ENCODE results near the gene ASIC4.

ASIC4 gene

DNA sequence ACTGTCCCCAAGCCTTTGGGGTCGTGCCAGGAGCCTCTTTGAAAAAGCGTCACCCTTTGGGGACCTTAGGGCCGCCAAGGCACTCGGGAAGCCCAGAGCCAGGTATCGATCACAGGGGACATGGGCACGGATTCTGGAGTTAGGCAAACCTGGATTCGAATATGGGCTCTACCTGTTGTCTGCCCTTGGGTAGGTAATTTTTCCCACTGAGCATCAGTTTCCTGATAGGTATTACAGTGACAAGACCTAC lies 38.8 kb downstream of the ASIC4 start:
- DNase-seq (ENCODE audit: low spot score): no peak

DNA sequence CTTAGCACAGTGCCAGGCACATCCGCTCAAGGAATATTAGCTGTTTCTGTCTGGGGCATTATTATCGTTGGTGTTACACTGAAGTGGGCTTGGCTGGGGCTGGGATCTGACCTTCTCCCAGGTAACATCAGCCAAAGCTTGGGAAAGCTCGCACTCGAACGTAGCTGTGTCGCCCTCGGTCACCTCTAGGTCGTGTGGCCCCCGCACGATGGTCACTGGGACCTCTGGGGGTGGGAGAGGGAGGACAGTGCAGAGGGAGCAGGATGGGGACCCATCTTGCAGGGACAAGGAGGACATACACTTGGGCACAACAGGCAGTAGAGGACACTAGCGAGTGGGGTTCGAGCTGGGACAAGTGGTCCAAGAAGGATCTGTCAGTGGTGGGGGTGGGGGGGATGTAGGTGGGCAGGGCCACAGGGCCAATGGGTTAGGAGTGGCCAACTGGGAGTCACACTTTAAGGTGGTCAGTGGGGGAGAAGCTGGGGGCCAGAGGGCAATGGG lies 39.2 kb downstream of the ASIC4 start:
- no peak for DNase-seq (ENCODE audit: low spot score)

DNA sequence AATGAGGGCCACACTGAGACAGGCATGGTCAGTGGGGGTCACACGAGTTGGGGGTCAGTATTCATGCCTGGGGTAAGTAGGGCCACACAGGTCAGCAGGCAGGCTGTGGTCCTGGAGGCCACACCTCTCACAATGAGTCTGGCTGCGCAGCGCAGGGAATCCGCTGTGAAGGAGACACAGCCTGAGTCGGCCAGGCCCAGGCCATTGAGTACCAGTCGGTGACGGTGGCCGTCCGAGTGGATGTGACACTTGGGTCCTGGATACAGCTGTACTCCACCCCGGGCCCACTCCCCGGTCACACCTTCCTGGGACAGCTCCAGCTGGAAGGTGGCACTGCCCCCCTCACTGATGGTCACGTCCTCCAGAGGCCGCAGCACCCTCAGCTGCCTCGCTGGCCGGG lies 40.1 kb downstream of the ASIC4 start:
- DNase-seq (ENCODE audit: low spot score): no peak

DNA sequence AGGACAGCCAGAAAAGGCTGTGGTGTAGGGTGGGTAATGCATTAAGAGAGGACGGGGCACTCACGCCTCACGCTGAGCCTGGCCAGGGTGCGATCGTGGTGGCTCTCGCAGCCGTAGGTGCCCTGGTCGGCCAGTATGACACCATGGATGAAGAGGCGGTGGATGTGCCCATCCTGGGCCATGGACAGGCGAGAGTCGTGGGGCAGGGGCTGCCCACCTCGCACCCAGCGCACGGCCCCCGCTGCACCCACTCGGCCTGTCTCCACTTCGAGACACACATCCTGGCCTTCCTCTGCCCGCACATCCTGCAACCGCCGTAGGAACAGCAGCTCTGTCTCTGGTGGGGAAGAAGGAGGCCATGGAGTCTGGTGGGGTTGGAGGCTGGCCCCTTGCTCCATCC lies 41.7 kb downstream of the ASIC4 start:
- DNase-seq (ENCODE audit: low spot score): no peak

DNA sequence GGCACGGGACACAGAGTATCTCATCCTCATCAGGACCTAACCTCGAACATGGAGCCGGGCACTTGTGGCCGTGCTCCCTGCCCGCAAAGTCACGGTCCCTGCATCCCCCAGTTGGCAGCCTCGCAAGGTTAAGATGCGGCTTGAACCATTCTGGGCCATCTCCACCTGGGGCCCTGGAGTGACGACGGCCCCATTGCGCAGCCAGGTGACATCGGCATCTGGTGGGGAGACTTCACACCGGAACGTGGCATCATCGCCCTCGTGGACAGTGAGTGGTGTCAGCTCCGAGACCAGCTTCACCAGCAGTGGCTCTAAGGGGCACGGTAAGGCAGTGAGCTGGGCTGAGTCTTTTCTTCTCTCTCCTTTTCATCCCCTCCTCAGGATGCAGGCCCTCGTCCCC lies 42.1 kb downstream of the ASIC4 start:
- DNase-seq (ENCODE audit: low spot score): no peak

DNA sequence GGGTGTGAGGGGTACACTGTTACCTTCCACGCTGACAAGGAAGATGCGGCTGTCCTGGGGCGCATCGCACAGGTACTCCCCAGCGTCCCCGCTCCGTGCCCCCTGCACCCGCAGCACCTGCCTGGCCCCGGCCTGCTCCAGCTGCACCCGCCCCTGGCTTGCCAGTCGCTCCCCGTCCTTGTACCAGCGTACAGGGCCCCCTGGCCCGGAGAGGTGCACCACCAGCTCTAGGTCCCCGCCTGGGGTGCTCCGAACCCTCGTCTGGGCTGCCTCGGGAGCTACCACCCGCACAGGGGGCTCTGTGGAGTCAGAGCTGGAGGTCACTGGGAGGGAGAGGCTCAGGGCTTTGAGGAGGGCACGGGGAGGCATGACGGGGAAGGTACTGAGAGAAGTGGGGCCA lies 43.0 kb downstream of the ASIC4 start:
- no peak for DNase-seq (ENCODE audit: low spot score)

DNA sequence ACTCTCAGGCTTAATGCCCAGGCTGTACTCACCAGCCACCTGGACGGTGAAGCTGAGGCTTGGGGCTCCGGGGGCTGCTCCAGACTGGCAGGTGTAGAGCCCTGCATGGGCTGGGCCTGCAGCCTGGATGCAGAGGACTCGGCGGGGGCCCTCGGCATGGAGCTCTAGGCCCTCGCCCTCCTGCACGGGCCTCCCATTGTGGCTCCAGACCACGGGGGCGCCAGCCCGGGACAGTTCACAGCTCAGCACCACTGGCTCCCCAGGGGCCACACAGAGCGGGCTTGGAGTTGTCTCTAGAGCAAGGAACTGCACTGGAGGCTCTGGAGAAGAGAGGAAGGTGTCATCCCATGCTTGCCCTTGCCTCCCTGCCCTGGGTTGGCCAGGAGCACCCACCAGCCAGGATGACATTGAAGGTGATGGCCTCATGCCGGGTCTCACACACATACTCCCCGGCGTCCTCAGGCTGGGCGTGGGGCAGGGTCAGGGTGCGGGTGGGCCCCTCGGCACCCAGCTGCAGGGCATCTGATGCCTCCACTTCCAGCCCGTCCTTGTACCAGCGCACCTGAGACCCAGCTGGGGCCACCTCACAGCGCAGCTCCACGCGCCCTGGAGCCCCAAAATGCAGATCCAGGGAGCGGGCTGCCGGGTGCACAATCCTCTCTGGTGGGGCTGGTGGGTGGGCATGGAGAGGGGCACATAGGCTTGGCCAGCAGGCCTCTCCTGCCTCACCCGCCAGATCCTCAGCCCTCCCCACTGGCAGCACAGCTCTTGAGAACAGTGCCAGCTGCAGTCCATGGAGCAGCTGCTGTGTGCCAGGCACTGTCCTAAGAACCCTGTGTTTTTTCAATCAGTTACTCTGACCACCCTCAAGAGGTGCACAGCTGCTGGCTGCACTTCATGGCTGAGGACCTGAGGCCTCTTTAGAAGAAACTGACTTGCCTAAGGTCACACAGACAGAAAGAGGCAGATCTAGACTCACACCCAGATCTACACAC lies 43.8 kb downstream of the ASIC4 start:
- DNase-seq (ENCODE audit: low spot score): no peak

DNA sequence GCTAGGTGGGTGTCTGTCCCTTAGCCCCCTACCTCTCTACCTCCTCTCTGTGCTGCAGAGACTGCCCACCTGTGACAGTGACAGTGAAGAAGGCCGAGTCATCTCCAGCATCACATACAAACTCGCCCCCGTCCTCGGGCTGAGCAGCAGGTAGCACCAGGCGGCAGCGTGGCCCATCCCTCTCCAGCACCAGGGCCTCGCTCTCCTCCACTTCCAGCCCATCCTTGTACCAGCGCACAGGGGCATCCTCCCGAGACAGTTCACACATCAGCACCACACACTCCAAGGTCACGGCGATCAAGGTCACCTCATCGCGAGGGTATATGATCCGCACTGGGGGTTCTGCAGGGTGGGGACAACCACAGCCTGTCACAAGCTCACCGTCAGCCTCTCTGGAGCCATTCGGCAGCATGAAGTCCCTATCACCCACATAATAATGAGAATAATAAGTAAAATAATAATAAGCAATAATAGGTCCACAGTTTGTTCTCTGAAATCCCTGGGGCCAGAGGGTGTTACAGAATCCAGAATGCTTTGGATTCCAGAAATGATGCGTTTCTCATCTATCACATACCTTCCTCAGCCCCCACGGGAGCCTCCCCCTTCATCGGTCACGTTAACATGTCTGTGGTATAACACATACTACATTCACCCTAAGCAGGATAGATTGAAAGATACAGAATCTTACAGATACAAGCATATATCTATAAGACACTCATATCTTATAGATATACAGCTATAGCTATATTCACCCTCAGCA lies 45.1 kb downstream of the ASIC4 start:
- no peak for DNase-seq (ENCODE audit: low spot score)

DNA sequence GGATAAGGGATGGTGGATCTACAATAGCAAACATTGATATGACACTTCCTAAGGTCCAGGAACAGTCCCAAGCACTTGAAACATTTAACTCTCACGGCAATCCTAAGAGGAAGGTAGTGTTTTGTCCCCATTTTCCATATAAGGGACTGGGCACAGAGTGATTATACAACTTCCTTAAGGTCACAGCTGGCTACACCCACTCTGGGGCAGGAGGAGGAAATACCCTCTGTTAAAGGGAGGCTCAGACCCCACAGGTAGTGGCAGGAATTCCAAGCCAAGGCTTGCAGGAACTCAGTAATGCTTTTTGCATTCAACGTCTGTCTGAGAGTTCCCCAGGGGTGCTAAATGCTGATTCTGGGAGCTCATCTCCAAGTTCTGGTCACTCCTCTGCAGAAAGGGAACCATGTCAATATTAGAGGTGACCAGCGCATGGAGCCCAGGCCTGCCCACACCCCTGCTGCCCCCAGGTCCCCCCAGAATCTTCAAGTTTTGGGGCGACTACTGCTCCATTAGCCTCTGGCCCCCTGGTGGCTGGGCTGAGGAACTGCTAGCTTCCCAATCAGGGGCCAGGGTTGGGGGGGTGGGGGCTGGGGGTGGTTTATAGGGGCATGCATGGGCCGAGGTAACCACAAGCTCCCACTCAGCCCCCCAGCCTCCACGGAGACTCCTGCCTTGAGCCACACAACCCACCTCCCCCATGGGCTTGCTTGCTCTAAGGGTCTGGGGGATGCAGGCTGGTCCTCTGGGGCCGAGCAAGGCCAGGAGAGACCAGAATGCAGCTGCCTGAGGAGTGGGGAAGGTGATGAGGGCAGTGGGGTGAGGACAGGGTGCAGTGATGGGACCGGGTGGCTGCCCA lies 46.0 kb downstream of the ASIC4 start:
- DNase-seq (ENCODE audit: low spot score): peak; percentile 44

DNA sequence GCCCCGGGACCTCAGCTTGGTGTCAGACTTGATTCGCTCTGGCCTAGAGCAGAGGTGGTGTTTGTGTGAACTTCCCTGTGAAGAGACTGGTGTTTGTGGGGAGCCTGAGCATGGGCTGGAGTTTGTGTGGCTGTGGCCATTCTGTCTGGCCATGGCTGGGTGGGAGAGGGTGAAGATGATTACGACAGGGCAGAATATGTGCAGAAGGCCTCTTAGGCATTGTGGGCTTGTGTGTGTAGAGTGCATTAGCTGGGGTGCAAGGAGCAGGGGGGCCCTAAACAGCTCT lies 46.6 kb downstream of the ASIC4 start:
- DNase-seq (ENCODE audit: low spot score): no peak

DNA sequence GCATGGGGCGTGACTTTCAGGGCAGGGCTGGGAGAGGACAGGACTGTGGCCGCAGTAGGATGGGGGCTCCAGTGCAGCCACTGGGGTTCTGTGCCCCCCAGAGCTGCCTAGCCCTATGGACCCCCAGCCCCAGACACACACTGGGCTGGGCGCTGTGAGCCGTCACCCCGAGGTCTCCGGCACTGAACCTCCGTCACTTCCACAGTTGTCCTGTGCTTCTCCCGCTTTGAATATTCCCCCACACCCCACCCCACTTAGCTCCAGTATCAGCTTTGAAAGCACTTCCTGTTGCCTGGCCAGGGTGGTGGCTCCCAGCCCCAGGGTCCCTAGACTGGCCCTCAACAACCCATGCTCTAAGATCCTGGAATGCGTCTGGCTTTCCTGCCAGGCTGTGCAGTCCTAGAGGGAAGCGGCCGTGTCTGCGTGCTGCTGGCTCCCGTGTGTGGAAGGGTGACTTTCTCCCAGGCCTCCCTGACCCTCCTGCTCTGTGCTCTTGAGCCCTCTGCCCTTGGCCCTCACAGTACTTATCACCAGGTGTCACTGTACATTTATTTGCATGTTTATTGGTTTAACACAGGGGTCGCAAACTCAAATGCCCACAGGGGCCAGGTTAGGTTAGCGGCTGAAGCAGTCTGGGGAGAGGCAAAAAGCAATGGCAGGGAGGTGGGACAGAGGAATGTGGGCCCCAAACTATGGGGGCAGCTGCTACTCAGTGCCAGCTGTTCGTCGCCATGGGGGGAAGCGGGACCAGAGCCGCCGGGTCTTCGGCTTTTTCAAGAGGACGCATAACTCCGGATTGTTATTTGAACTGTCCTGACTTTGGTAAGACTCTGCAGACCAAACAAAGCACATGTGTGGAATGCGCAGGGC lies 47.1 kb downstream of the ASIC4 start:
- no peak for DNase-seq (ENCODE audit: low spot score)

DNA sequence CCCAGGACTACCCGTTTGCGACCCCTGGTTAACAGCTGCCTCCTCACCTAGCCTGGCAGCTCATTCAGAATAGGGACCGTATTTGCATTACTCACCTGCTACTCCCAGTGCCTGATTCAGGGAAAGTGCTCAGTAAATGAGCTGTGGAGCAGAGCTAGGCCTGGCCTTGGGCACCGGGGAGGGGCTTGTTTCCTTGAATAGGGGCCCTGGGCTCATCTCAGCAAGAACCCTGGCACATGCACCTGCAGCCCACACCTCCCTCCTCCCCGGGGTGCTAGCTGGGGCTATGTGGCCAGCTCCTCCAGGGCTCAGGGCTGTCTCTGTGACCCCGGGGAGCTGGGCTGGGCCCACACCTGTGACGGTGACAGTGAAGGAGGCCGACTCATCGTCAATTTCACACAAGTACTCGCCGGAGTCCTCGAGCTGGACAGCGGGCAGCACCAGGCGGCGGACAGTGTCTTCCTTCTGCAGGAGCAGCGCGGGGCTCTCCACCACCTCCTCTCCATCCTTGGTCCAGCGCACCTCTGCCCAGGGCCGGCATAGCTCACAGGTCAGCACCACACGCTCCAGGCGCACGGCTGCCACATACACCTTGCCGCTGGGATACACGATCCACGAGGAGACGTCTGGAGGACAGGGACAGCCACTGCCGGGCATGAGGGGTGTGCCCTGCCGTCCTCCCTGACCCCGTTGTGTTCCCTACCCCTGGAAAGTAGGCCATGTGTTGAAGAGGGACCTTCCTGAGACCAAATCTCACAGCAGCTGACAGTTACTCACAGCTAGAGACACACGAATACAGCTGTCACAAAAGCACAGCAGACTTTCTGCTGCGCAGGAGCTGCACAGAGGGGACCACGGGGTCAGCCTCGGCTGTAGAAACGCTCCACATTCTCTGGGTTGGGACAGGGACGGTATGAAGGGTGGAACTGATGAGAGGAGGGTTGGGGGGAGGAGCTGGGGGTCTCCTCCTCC lies 48.1 kb downstream of the ASIC4 start:
- no peak for DNase-seq (ENCODE audit: low spot score)

DNA sequence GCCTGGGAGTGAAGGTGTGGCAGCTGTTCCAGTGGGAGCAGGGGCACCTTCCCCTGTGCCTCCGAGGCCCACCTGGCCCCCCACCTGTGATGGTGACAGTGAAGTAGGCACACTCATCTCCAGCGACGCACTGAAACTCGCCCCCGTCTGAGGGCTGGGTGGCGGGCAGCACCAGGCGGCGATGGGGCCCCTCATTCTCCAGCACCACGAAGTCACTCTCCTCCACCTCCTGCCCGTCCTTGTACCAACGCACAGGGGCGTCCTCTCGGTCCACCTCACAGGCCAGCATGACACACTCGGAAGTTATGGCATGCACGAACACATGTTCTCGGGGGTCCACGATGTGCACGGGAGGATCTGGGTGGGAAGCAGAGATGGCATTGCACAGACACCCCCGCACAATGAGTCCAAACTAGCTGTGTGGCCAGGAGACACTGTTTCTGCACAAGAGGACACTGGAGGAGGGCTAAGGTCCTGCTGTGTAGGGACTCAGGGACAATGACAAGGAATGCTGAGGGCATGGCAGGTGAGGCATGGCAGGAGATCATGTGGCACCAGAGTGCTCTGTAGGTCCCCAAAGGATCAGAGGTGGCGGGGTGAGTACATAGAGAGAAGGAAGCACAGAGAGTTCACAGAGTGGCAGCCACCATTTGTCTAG lies 49.1 kb downstream of the ASIC4 start:
- no peak for DNase-seq (ENCODE audit: low spot score)

DNA sequence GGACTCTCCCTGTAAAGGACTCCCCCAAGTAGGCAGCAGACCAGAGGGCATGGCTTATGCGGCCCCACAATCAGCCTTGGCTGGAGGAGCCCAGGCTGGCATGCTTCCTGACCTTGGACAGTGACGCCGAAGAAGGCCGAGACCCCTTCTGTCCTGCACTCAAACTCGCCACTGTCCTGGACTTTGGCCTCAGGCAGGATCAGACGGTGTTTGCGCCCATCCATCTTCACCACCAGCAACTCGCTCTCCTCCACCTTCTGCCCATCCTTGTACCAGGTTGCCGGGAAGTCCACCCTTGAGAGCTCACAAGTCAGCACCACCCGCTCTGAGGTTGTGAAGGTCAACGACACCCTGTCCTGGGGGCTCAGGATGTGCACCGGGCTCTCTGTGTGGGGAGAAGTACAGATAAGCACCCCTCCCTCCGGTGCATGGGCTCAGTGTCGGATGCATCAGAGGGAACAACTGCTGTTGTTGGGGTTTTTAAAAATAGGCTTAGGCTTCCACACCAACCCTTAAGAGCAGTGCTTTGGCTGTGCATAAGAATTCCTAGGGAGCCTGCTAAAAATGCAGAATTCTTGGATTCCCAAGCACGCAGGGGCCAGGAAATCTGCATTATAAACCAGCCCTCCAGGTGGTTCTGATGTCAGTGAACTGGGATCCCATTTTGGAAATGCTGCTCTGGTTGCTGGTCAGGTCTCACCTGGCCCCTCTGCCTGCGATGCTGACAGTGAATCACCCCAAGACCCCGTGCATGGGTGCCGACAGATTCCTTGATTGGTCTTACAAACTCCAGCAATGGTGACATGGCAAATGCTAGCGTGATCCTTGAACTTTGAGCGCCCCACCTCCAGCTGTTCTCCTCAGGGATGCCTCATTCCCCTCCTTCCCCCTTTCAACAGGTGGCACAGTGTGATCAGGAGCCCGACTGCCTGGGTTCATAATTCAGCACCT lies 51.1 kb downstream of the ASIC4 start:
- DNase-seq (ENCODE audit: low spot score): no peak

DNA sequence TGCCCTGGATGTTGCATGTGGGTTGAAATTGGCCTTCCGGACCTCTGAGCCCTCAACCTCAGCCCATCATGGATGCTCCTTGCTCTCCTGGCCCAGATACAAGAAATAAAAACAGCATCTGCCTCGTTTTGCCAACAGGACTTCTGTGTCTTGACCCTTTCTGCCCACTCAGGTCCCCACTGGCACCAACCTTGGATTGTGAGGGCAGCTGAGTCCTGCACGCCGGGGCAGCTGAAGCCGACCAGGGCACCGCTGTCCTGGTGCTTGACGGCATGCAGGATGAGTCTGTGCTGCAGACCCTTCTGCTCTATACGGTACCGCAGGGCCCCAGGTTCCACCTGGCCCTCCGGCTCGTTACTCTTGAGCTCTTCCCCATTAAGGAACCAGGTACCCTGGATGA lies 52.4 kb downstream of the ASIC4 start:
- no peak for DNase-seq (ENCODE audit: low spot score)

DNA sequence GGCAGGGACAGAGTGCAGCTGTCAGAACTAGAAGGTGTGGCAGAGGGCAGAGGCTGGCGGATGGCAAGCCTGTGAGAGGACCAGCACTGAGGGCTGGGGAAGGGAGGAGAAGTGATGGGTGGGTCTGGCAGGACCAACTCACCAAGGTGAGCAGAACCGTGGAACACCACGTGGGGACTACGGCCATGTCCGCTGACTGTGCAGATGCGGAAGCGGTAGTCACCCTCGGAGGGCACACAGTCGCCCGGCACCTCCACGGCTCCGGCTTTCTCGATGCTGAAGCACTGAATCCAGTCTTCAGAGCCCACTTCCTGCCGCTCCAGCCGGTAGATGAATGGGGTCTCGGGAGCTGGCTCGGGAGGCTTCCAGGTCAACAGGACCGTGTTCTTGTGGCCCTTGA lies 52.8 kb downstream of the ASIC4 start:
- DNase-seq (ENCODE audit: low spot score): no peak

DNA sequence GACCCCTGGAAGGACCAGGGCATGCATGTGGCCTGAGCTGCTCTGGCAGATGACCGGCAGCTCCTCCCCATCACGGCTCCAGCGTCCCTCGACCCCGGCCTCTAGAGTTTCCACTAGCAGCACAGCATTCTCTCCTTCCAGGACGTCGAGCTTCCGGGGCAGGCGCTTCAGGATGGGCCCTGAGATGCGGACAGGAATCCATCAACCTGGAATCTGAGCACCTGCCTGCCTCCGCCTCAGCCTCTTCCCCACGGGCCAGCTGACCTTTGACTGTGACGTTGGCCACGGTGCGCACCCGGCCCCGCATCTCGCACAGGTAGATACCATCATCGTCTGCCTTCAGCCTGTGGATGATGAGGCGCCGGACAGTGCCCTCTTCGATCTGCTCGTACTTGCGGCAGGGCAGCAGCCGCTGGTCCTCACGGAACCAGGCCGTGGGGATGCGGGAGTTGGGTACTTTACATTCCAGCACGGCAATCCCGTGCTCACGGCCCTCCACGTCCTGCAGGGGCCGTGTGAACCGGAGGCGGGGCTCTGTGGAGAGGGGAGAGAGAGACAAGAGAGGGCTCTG lies 53.6 kb downstream of the ASIC4 start:
- DNase-seq (ENCODE audit: low spot score): no peak

DNA sequence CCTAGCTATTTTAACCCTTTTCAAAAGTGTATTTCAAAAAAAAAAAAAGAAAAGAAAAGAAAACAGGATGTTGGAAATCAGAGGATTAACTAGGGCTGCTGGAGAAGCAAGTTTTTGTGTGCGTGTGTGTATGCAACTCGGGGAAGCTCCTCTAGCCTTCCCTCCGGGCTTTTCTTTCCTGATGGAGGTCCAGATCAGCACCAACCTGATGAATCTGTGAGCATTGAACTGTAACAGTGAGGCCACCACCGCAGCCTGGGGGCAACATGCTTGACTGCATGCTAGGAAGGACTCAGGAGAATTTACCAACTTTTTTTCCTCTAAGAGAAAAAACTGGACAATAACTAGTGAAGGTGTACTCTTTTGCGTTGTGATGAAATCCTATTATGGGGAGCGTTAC lies 54.8 kb downstream of the ASIC4 start:
- no peak for DNase-seq (ENCODE audit: low spot score)

Data from AG08395 (cell line).